ENCODE measurements around the gene AMY1B.
"Not testable (repeated sequence)": the region's sequence is repeated elsewhere in the genome, so short reads cannot be mapped to it uniquely, and the experiment has no call there.

The AMY1B gene

DNA sequence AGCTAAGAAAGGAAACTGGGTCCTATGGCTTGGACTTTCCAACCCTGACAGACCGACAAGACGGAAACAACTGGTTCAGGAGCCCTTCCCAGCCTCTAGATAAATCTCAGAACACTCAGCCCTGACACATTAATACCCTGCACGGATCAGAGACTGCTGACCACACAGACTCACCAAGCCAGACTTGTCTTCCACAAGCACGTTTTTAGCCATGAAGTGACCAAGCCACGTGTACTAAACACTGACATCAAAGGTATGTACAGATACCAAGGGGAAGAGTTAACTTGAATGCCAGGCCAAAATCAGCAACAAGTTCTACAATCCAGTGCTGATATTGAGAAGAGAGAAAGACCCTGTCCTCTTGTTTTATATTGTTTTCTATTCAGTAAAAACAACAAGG, at the start of gene AMY1B:
AMY1B (minus strand) TSS at position 101 of the 400 bp plus-strand sequence. CDS start 571 bp downstream, outside the sequence.
- not testable (repeated sequence) for DNase-seq

DNA sequence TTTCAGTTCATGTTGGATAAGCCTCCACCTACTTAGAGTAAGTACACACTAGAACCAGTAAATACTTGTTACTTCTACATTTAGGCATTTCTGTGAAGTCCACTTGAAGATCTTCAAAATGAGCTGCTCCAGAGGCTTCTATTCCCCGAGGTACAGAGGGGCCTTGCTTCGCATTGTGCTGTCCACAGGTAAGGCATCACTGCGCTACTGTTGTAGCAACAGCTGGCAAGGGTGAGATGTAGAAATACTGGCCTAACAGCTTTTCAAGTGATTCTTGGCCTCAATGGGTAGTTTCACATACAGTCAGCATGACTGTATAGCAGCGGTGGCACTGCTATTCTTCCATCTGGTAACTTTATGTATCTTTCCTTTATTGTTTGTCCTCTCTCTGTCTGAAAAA, 49.0 kb upstream of the AMY1B start:
- DNase-seq, result not testable (repeated sequence)

DNA sequence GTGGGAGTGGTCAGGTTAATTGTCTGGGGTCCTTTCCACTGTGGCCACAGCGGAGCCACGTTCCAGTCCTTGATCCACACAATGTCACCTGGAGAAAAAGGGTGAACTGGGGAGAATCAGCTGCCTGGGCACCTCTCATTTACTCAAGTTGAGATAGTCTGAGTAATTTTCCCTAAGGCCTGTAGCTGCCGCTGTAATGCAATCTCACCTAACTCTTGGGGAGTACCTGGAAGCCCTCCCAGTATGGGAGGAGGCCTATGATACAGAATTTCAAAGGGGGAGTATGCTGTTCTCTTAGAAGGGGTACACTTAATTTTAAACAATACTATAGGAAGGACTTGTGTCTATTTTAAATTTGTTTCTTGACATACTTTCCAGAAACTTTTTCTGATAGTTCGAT, 48.4 kb upstream of the AMY1B start:
- DNase-seq, result not testable (repeated sequence)

DNA sequence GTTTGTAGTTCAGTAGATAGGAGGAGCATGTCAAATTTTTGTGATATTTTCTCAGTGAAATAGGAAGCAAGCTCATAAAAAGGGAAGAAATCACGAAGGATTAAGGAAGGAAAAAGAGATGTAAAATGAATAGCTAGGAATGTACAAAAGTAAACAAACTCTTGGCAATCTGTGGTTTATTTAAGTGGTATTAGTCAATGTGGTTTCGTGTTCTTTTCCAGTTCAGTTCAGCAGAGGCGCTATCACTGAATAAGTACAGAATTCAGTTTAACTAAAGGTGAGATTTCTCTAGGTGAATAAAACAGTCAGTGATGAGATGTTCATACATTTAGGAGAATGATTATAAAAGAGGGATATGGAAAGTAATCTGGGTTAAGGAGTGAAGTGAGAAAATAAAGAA, 42.0 kb upstream of the AMY1B start:
- not testable (repeated sequence) for DNase-seq

DNA sequence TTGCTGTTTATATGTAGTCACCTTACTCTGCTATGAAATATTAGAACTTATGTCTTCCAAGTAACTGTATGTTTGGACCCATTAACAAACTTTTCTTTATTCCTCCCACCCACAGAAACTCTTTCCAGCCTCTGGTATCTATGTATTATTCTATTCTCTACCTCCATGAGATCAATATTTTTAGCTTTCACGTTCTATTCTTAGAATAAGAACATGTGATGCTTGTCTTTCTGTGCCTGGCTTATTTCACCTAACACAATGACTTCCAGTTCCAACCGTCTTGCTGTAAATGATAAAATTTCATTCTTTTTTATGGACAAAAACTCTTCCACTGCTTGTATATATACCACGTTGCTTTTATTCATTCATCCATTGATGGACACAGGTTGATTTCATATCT, 39.3 kb upstream of the AMY1B start:
- not testable (repeated sequence) for DNase-seq

DNA sequence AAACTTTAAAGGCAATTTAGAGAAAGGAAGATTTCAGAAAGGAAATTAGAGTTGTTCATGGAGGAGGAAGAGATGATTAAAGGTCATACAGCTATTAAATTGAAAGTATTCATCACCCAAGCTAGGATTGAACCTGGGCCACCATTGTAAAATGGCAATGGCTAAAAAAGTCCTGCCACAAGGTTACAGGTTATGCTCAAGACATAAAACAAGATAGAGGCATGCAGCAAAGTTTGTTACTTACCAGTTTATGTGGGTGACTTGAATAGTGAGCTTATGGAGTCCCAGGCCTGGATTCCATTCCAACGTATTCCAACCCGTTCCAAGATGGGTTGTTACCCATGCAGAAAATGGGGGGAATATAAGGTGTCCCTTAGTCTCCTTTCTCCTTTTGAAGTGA, 25.5 kb upstream of the AMY1B start:
- DNase-seq, result not testable (repeated sequence)

DNA sequence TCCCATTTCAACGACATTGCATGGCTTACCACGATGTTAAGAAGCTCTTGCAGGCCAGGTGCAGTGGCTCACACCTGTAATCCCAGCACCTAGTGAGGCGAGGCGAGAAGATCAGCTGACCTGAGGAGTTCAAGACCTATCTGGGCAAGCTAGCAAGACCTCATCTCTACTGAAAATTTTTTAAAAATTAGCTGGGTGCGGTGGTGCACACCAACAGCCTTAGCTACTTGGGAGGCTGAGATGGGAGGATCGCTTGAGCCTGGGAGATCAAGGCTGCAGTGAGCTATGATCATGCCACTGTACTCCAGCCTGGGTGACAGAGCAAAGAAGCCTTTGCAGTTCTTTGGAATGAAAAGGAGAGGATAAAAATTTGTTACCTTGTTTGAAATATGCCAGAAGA, 21.4 kb upstream of the AMY1B start:
- DNase-seq, result not testable (repeated sequence)

DNA sequence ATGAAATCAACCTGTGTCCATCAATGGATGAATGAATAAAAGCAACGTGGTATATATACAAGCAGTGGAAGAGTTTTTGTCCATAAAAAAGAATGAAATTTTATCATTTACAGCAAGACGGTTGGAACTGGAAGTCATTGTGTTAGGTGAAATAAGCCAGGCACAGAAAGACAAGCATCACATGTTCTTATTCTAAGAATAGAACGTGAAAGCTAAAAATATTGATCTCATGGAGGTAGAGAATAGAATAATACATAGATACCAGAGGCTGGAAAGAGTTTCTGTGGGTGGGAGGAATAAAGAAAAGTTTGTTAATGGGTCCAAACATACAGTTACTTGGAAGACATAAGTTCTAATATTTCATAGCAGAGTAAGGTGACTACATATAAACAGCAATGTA, 14.4 kb upstream of the AMY1B start:
- DNase-seq, result not testable (repeated sequence)

DNA sequence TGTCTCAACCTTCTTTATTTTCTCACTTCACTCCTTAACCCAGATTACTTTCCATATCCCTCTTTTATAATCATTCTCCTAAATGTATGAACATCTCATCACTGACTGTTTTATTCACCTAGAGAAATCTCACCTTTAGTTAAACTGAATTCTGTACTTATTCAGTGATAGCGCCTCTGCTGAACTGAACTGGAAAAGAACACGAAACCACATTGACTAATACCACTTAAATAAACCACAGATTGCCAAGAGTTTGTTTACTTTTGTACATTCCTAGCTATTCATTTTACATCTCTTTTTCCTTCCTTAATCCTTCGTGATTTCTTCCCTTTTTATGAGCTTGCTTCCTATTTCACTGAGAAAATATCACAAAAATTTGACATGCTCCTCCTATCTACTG, 11.7 kb upstream of the AMY1B start:
- not testable (repeated sequence) for DNase-seq

DNA sequence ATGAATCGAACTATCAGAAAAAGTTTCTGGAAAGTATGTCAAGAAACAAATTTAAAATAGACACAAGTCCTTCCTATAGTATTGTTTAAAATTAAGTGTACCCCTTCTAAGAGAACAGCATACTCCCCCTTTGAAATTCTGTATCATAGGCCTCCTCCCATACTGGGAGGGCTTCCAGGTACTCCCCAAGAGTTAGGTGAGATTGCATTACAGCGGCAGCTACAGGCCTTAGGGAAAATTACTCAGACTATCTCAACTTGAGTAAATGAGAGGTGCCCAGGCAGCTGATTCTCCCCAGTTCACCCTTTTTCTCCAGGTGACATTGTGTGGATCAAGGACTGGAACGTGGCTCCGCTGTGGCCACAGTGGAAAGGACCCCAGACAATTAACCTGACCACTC, 5.2 kb upstream of the AMY1B start:
- not testable (repeated sequence) for DNase-seq

DNA sequence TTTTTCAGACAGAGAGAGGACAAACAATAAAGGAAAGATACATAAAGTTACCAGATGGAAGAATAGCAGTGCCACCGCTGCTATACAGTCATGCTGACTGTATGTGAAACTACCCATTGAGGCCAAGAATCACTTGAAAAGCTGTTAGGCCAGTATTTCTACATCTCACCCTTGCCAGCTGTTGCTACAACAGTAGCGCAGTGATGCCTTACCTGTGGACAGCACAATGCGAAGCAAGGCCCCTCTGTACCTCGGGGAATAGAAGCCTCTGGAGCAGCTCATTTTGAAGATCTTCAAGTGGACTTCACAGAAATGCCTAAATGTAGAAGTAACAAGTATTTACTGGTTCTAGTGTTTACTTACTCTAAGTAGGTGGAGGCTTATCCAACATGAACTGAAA, 4.7 kb upstream of the AMY1B start:
- not testable (repeated sequence) for DNase-seq

DNA sequence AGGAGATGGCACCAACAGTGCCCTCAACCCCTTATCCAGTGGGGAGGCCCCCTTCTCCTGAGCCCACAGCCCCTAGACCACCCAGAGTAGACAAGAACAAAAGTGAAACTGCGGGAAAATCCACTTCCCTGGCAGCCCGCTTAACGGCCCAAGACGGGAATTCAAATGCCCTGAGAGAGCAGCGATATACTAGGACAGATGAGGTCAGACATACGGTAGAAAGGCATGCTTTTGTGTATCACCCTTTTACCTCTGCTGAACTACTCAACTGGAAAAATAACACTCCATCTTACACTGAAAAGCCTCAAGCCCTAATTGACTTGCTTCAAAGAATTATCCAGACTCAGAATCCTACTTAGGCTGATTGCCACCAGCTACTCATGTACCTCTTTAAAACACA, 1.4 kb upstream of the AMY1B start:
- not testable (repeated sequence) for DNase-seq

DNA sequence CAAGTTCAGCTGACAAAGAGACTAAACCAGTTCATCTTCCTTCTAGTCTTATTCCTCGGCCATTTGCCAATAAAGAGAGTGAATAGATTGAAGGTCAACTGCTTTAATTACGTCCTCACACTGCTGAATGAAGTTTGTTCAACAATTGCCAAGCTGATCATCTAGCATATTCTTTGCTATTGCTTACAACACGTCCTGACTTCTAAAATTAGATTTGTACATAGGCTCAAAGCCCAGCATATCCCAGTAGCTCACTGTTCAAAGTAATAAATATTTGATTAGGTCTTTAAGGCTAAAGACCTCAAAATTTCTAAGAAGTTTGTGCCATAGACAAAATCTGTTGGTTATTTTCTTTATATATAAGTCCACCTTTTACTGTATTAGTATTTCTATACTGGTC, 19.7 kb downstream of the AMY1B start:
- DNase-seq, result not testable (repeated sequence)

DNA sequence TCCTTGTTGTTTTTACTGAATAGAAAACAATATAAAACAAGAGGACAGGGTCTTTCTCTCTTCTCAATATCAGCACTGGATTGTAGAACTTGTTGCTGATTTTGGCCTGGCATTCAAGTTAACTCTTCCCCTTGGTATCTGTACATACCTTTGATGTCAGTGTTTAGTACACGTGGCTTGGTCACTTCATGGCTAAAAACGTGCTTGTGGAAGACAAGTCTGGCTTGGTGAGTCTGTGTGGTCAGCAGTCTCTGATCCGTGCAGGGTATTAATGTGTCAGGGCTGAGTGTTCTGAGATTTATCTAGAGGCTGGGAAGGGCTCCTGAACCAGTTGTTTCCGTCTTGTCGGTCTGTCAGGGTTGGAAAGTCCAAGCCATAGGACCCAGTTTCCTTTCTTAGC, 40.5 kb downstream of the AMY1B start, which contains the start of gene AMY1A:
AMY1A (plus strand) TSS at position 301 of the 400 bp plus-strand sequence. CDS start 571 bp downstream, outside the sequence.
- not testable (repeated sequence) for DNase-seq

DNA sequence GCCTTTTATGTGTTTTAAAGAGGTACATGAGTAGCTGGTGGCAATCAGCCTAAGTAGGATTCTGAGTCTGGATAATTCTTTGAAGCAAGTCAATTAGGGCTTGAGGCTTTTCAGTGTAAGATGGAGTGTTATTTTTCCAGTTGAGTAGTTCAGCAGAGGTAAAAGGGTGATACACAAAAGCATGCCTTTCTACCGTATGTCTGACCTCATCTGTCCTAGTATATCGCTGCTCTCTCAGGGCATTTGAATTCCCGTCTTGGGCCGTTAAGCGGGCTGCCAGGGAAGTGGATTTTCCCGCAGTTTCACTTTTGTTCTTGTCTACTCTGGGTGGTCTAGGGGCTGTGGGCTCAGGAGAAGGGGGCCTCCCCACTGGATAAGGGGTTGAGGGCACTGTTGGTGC, 41.9 kb downstream of the AMY1B start:
- DNase-seq, result not testable (repeated sequence)

DNA sequence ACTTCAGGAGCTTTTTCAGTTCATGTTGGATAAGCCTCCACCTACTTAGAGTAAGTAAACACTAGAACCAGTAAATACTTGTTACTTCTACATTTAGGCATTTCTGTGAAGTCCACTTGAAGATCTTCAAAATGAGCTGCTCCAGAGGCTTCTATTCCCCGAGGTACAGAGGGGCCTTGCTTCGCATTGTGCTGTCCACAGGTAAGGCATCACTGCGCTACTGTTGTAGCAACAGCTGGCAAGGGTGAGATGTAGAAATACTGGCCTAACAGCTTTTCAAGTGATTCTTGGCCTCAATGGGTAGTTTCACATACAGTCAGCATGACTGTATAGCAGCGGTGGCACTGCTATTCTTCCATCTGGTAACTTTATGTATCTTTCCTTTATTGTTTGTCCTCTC, 45.1 kb downstream of the AMY1B start:
- not testable (repeated sequence) for DNase-seq

DNA sequence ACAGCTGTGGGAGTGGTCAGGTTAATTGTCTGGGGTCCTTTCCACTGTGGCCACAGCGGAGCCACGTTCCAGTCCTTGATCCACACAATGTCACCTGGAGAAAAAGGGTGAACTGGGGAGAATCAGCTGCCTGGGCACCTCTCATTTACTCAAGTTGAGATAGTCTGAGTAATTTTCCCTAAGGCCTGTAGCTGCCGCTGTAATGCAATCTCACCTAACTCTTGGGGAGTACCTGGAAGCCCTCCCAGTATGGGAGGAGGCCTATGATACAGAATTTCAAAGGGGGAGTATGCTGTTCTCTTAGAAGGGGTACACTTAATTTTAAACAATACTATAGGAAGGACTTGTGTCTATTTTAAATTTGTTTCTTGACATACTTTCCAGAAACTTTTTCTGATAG, 45.7 kb downstream of the AMY1B start:
- not testable (repeated sequence) for DNase-seq

DNA sequence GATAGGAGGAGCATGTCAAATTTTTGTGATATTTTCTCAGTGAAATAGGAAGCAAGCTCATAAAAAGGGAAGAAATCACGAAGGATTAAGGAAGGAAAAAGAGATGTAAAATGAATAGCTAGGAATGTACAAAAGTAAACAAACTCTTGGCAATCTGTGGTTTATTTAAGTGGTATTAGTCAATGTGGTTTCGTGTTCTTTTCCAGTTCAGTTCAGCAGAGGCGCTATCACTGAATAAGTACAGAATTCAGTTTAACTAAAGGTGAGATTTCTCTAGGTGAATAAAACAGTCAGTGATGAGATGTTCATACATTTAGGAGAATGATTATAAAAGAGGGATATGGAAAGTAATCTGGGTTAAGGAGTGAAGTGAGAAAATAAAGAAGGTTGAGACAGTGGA, 52.1 kb downstream of the AMY1B start:
- not testable (repeated sequence) for DNase-seq

DNA sequence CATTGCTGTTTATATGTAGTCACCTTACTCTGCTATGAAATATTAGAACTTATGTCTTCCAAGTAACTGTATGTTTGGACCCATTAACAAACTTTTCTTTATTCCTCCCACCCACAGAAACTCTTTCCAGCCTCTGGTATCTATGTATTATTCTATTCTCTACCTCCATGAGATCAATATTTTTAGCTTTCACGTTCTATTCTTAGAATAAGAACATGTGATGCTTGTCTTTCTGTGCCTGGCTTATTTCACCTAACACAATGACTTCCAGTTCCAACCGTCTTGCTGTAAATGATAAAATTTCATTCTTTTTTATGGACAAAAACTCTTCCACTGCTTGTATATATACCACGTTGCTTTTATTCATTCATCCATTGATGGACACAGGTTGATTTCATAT, 54.8 kb downstream of the AMY1B start:
- DNase-seq, result not testable (repeated sequence)
